AG09319 (cell line): Measurements from ENCODE around the gene NRXN2.

Experiments
- DNase-seq: peaks from one replicate; pipeline ENCODE4 v3.0.0-alpha.2; 2010; ENCODE audit warnings: low read depth; ENCODE audit errors: extremely low read depth
- TF ChIP-seq, protein P1 (sequence below): IDR thresholded peaks from 2 replicates; pipeline ENCODE4 v1.5.1; 2011; ENCODE audit warnings: low read depth, mild to moderate bottlenecking, inconsistent platforms, low read length, moderate library complexity

The NRXN2 gene

DNA sequence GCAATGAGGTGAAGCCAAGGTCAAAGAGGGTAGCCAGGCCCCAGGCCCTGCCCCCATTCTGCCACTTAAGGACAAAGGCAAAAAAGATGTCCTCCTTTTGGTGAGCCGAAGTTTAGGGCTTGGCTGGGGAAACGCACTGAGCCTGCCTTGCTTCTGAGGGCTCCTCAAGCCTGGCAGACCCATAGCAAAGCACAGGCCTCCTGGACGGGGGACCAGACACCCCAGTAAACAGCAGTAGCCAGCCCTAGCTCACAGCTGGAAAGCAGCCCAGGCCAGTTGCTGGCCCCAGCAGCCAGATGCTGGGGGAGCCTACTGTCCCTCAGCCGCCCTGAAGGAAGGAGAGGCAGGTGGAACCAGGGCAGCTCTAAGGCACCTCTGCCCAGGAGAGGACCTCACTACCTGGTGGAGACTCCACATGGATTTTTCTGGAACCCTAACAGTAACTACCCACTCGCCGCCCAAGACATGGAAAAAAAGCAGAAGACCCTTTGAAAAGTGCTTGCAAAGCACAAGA, 40.6 kb upstream of the NRXN2 start:
- DNase-seq: no peak
- TF ChIP-seq, protein P1, sequence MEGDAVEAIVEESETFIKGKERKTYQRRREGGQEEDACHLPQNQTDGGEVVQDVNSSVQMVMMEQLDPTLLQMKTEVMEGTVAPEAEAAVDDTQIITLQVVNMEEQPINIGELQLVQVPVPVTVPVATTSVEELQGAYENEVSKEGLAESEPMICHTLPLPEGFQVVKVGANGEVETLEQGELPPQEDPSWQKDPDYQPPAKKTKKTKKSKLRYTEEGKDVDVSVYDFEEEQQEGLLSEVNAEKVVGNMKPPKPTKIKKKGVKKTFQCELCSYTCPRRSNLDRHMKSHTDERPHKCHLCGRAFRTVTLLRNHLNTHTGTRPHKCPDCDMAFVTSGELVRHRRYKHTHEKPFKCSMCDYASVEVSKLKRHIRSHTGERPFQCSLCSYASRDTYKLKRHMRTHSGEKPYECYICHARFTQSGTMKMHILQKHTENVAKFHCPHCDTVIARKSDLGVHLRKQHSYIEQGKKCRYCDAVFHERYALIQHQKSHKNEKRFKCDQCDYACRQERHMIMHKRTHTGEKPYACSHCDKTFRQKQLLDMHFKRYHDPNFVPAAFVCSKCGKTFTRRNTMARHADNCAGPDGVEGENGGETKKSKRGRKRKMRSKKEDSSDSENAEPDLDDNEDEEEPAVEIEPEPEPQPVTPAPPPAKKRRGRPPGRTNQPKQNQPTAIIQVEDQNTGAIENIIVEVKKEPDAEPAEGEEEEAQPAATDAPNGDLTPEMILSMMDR: no peak

DNA sequence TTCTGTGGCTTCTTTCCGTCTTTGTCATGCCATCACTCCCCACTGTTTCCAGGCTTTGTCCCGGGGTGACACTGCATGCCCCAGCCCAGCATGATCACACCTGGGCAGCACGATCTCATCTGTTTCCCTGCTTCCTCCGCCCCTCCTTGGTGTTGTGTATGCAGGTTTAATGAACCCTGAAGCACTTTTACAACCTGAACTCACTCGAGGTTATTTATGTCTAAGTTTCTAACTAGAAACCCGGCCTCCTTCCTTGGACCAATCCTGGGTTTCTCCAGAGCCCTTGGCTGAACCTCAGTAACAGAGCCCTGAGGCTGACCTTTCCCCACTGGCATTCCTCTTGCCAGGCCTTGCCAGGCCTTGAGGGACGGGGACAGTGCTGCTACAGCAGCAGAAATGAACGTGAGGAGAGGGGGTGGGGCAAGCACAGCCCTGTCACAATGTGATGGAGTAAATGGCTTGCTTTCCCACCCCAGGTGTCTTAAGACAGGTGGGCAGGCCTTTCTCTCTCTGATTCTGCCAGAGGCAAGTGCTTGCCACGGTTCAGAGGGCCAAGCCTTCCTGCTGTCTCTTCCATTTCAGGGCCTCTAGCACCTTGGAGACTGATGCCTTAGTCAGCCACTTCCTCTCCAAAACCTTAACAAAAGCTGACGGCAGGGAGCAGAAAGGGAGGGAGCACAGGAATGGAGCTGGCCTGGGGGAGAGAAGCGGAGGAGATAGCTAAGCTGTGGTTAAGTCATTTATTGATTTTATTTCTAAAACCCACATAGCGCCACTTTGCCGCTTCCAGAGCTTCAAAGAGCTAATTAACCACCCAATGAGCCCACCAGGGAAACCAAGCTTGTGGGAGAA, 39.9 kb upstream of the NRXN2 start:
- DNase-seq: no peak
- TF ChIP-seq, protein P1: no peak

DNA sequence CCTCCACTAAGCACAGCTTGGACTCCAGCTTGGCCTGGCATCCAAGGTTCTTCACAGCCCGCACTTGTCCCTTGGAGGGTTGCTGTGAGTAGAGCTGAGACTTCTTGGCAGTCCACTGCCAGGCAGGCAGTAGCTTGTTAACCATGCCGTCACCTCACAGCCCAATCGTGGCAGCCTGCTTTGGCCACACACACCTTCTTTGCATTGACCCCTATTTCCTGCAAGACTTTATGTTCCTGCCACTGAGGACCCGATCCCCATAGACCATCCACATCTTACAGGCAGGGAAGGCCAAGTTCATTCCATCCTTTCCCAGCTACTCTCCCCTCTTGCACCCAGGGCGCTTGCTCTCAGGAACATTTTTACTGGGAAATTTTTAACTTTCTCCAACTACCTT, 39.3 kb upstream of the NRXN2 start:
- DNase-seq: no peak
- TF ChIP-seq, protein P1: no peak

DNA sequence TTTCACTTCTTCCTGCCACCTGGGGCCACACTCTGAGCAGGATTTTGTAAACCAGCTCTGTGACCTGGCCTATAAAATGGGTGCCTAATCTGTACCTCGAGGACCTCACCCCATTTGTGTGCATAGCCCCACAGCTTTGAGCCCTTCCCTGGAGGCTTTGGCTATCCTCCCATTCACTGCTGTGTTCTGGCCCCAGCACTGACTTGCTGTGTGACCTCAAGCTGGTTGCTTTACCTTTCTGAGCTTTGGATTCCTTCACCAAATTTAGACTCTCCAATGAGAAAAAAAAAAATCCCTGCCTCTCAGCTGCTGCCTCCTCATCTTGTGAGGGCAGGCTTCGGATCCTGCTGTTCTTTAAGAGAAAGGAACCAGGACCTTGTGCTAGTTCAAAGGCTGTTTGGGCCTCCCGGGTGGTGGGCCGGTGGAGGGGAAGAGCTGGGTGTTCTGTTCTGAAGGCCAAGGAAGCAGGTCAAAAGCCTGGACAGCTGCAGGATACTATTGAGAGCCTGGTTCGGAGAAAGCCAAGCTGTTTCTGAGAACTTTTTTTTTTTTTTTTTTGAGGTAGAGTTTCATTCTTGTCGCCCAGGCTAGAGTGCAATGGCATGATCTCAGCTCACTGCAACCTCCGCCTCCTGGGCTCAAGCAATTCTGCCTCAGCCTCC, 37.9 kb upstream of the NRXN2 start:
- DNase-seq: no peak

DNA sequence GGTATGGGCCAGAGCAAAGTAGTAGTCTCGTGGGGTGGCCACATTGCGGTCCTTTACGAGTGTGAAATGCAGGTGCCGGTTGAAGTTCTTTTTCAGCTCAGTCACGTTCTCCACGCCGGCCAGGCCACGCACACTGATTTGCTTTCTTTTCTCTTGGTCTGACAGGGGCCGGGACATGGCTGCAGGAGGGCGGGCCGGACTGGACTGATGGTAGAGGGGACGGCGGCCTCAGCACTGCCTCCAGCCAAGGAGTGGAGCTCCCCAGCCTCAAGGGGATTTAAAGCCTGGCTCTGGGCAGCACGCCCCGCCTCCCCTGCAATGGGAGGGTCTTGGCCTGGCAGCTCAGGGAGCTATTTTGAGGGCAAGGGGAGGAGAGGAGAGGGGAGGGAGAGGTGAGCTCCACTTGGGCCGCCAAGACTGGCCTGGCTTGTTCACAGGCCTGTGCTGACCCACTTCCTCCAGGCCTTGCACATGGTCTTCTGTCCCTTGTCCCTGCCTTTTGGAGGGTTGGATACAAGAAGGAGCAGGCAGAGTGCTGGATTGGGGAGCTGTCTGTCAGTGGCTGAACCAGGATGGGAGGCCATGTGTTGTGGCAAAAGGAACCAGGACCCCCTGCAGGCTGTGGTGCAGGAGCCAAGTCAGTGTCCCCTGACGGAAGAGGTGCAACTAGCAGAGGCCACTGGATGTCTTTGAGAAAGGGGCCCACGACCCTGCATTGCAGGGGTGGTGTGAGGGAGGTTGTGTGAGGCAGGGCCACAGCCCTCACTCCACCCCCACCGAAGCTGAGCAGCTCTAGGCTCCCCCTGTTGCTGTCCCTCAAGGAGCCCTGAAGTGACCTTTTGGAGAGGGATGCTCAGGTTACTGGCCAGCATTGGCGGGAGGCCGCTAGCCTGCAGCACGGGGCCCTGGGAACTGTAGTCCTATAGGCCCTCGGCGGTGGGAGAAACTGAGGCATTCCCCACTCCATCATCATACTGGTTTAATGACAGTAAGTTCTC, 37.0 kb upstream of the NRXN2 start, which contains the start of gene PYGM:
Gene PYGM (minus strand): TSS at position 253 of the 998 bp plus-strand sequence. CDS start 76 bp downstream, at position 177.
- TF ChIP-seq, protein P1: no peak
- DNase-seq: no peak

More for the DNA sequence above, 37.9 kb upstream of the NRXN2 start:
- TF ChIP-seq, protein P1: no peak

DNA sequence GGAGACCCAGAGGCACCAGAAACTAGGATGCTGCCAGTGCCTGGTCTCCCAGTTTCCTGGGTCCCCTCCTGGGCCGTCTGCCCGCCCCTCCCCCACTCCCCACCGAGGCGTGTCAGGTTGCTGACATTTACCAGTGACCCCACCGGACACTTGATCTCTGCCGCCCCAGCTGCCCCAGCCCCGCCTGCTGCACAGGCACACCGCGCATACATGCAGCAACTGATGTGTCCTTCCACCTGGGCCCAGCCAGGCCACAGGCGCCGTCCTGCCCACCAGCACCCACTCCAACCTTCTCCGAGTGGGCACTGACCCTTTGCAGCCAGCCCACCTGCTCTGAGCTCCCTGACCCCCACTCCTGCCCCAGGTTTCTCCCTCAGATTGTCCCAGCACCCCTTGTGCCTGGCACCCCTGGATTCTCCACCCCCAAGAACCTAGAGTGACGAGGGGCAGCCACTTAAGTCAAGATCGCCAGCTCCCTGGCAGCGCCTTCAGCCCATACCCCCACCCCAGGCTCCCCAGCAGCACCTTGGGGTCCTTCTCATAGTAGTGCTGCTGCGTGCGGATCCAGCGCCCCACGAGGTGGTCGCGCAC, 36.2 kb upstream of the NRXN2 start:
- TF ChIP-seq, protein P1: no peak
- DNase-seq: no peak
